Peyer's patch (tissue), 4 donors: ENCODE data around the gene KCNMA1.

Experiments used
- CTCF ChIP-seq, 6 experiments: fragments of 450-650 bp in 4 of 6; fragments of 200-600 bp in 2 of 6; sonication (generic) in 1 of 6; IDR thresholded peaks; one replicate each; pipeline ENCODE4 v1.5.1; 2017 to 2019; ENCODE audit warnings: antibody characterized with exemption in 6 of 6, mild to moderate bottlenecking in 3 of 6, moderate library complexity in 1 of 6
- POLR2A ChIP-seq, 2 donors: fragments of 450-650 bp; IDR thresholded peaks; one replicate each; pipeline ENCODE4 v1.5.1; 2017; ENCODE audit warnings: antibody characterized with exemption in 2 of 2, mild to moderate bottlenecking in 2 of 2, moderate library complexity in 2 of 2

DNA sequence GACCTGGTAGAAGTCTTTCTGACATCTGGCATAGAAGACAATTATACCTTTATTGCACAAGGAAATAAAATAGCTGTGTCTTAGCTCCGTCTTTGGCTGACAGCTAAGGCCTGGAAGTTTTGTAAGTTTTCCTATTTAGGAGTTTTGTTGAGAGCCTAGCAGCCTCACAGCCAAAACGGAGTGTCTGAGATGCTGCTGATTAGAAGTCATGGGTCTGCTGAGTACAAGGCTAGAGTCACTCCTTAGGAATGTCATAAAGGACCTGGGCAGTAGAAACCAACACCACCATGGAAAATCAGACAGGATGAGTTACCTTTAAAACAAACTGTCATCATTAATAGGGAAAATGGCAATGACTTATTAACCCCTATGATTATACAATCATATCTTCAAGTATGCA lies 442.5 kb downstream of the KCNMA1 start:
- no peak for TF ChIP-seq CTCF (IDR thresholded peaks at IDR 0.05)
- no peak for TF ChIP-seq POLR2A (IDR thresholded peaks at IDR 0.05)
